HG02852 (cell line): ENCODE results near the gene JDP2.

Experiments used
- ATAC-seq: cut with Tn5 transposase; IDR thresholded peaks from one replicate; pipeline ENCODE4 v1.9.1; 2021; ENCODE audit warnings: mild to moderate bottlenecking, moderate library complexity; ENCODE audit not compliant: unreplicated experiment

Gene JDP2

DNA sequence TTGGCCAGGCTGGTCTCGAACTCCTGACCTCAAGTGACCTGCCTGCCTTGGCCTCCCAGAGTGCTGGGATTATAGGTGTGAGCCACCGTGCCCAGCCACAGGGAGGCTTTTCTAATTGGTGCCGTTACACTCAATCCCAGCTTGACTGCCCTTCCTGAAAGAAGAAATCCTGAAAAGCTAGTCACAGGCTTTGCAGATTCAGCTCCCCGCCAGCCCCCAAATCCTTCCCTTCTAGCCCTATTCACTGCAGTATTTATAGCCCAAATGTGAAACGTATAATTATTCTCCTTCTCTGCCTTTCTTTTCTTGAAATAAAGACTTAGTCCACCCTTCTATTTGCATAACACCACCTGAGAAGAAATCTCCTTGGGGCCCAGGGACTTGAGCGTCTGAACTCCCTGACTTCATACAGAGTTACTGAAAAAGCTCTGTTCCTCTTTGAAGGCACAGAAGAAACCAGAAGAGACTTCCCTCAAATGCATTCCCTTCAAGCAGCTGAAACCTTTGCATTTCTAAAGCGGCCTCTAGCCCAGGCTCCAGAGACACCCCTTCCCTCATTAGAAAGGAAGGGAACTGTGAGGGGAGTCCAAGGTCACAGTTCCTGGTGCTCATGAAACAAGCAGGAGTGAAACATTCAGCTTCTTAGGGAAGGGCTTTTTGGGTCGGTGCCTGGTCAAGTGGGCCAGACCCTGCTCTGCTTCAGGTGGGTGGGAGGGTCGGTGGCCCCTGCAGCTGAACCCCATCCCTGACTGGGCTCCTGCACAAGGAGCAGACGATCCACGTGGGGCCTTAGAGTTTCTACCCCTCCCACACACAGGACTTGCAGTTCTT, 52.2 kb downstream of the JDP2 start:
- ATAC-seq: peak; percentile 76

DNA sequence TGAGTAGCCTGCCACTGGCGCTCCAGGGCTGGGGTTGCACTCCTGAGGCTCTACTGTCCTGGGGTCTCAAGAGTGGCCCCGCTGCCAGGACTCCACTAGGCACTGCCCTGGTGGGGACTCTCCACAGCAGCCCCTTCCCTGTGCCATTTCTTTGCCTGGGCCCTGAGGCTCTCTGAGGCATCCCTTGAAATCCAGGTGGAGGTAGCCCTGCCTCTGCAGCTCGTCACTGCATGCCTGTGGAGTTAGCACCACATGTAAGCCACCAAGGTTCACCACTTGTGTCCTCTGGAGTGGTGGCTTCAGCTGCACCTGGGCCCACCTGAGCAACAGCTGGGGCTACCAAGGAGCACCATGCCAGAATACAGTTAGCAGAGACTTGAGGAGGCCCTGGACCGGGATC, 54.5 kb downstream of the JDP2 start:
- no peak for ATAC-seq

DNA sequence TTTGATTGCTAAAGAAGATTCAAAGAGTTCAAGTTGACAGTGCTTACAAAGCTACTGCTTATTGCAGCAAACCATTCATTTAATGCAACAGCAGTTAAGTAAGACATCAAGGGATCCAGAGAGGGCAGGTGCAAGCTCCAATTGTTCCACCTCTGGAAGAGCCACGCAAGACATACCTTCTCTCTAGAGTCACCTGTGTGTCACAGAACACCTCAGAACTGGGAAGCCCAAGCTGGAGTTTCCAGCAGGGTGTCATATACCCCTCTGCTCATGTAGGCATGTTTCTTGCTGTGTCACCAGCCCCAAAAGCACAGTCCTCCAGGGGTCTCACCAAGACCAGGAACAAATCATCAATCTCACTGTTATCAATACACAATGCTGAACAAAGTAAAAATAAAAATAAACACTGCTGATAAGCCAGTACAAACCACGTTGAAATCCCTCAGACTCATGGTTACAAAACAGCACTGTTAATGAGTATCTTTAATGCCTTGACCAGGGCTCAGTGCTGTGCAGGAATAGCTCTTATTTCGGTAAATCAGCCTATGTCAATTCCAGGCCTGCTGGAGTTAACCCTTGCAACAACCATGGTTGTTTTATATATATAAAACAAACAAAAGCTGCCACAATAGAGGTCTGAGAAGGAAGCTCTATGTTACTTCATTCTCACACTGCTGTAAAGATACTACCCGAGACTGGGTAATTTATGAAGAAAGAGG, 57.0 kb downstream of the JDP2 start:
- ATAC-seq: no peak

- ATAC-seq: no peak
Measured at GRCh38 chr14:75486318-75486717, 58.5 kb downstream of the JDP2 start.

- ATAC-seq: peak; percentile 66
Measured at GRCh38 chr14:75487155-75487671, 59.4 kb downstream of the JDP2 start.

DNA sequence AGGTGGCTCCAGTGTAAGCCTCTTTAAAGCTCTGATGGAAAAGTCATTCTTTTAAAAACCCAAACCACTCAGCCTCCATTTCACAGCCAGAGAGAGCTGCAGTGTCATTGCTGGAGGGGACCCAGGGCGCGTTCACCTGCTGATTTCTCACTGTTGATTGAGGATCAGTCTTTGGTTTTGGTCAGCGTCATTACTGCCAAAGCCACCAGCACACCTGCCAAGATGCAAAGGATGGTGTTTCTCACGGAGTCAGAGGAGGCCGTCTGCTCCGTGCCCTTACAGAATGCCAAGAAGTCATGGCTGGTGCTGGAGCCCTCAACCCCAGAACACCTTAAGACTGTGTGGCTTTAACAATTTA, 61.6 kb downstream of the JDP2 start:
- no peak for ATAC-seq

DNA sequence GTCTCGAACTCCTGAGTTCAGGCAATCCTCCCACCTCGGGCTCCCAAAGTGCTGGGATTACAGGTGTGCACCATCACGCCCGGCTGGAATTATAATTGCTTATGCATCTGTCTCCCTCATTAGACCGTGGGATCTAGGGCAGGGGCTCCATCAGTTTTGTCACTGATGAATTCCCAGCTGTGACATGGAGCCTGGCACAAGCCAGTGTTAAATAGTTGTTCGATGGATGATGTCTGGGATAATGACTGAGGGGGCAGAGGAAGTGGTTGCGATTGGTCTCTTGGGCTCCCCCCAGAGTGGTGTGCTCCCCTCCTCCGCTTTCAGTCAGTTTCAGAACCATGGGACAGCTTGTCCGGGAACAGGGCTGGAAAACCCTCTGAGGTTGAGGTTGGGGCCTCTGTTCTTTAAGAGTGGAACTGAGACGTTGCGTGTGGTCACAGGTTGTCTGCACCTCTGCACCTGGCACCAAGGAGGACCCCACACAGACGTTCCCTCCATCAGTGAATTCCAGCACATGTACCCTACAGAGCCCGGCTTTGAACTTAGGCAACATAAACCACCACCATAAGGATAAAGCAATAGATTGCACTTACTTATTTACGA, 63.7 kb downstream of the JDP2 start:
- ATAC-seq: no peak

DNA sequence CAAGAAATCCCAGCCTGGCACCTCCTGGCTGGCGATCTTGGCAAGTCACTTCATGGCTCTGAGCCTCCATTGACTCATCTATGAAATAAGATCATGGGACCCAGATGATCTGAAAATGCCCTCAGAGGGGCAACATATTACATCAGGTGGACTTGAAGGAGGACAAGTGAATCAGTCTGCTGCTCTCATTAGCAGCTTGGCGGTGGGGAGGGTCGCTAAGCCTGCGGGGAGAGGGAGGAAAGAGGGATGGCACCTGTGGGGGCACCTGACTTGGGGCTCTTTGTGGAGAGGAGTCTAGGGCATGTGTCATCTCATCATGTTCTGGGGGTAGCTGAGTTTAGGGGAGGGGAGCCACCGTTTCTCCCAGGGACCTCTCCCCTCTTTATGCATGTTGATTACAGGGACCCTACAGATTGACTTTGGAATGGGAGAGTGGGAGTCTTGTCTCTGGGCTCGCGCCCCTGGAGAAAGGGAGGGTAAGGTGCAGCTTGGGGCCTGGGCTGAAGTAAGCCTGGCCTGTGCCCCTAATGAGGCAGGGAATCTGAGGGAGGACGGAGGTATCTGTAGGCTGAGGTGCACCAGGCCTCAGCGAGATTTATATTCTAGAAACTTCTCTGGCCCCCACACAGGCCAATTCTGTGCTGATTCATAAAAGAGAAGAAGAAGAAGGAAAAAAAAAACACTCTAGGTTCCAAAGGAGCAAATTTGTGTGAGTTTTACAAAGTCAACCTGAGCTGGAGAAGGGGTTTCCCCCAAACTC, 65.2 kb downstream of the JDP2 start:
- ATAC-seq: no peak

DNA sequence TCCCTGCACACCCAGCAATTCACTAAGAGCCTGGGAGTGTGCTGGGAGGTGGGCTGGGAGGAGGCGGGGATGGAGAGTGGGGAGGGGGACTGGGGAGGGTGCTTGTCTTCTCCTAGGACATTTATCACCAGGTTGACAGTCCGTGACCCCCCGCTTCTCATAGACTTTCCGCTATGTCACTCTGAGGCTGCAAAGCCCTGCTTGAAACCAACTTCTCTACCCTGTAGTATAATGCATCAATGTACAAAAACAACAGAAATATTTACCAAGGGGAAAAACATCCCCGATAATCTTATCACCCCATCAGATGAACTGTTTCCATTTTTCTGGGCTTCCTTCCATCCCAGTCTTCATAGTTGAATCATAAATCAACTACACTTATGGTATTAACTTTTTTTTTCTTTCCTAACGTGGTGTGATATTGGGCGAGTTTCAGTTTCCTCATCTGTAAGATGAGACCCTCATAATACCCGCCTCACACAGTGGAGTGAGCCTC, 65.8 kb downstream of the JDP2 start:
- no peak for ATAC-seq

DNA sequence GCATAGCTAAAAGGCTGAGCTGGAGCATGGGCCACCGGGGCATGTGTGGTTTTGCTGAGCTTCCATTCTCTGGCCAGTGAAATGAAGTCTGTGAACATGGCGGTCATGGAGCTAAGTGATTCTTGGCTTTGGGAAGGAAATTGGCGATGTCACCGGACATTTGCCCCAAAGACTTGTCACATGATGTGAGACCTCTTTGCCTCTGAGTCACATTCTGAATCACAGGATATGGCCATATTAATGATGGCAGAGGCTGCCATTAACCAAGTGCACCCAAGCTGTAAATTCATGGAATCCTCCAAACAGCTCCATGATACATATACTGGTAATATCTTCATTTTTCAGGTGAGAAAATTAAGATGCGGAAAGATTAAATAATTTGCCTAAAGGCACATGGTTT, 67.1 kb downstream of the JDP2 start:
- no peak for ATAC-seq

DNA sequence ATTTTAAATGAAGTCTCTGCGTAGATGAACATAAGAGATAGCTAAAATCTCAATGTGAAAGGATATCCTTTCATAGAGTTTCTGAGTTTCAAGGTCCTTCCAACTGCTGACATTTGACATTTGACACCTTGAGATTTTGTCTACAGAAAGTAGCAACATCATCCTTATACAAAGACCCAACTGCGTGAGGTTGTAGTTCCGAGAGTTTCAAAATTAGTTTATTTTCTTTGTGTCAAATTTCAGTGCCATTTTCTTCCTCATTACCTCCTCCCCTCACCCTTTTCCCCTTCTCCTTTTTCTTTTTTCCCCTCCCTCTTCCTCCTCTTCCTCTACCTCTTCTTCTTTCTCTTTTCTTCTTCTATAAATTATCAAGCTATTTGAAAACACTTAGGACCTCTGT, 67.6 kb downstream of the JDP2 start:
- ATAC-seq: no peak

DNA sequence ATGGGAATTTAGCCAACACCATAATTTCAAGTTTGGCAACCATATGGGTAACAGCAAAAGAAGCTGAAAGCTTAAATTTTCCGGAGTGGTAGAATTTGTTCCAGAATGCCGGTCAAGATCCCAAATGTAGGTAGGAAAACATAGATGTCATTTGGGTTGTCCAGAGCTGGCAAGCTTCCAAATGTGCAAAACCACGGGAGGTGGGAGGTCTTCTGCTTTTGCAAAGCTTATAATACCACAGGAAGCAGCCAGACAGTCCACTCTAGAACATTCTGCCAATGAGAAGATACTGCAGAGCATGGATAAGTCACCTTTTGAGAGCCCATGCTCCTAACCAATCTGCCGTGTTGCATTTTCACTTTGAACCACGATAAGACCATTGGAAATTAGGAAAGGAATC, 68.1 kb downstream of the JDP2 start:
- no peak for ATAC-seq

DNA sequence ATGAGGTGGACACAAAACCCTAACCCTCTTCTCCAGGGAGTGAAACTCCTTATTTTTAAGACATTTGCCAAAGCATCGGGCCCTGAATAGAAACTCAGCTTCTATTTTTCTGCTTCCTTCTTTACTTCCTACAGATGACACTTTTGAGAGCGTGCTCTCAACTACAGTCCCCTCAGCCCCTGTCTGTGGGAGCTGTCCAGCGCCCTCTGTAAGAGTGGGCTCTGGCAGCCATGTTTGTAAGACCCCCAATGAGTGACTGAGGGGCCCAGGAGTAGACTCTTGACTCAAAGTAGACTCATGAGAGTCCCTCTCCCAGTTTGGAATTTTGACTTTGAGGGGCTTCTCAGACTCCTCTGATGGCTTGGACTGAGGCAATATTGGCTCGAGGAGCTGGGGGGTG, 68.9 kb downstream of the JDP2 start:
- no peak for ATAC-seq

- ATAC-seq: peak; percentile 59
Measured at GRCh38 chr14:75497191-75497590, 69.4 kb downstream of the JDP2 start.

DNA sequence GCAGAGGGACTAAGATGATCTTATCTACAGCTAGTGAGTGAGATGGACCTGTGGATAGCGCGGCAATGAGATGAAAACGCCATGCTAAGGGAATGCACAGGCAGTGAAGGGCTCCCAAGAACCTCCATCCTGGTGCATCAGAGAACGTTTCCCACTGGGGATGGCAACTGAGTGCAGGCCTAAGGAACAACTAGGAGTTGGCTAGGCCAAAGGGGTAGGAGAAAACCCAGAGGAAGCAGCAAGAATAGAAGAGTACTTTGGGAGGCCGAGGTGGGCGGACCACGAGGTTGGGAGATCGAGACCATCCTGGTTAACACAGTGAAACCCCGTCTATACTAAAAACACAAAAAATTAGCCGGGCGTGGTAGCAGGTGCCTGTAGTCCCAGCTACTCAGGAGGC, 69.9 kb downstream of the JDP2 start:
- ATAC-seq: peak; percentile 10

DNA sequence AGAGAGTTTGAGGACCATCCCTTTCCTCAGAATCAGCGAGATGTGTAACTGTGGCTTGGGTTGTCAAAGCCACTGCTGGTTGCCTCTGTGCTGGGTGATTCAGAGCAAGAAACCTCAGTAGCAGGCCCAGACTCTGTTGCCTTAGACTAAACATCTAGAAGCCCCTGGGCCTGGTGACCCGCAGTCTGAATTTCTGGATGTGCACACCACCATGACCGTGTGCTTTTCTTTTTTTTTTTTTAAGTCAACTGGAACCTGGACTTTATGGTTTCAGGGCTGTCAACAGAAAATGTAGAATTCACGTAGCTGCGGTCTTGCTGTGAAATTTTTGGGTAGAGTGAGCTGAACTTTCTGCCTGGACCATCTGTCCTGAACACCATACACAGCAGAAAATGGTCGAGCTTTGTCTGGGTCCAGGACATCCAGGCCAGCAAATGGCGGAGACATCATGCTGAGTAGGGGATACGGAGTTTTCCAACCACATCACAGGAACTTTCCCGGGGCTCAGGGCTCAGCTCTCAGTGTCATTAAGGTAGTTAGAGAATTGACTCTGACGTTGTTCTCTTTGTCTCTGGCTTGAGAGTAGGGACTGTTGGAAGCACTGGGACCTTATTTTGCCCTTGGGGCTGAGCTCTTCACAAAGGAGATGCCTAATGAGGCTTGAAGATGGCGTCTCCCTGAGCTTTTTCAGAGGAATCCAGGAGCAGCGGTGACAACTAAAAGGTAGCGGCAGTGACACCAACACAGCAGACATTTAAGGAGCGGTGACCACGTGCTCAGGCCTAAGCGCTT, 71.5 kb downstream of the JDP2 start:
- peak; percentile 62 for ATAC-seq

- no peak for ATAC-seq
Measured at GRCh38 chr14:75501080-75501479, 73.3 kb downstream of the JDP2 start.

- no peak for ATAC-seq
Measured at GRCh38 chr14:75504411-75504810, 76.6 kb downstream of the JDP2 start.

DNA sequence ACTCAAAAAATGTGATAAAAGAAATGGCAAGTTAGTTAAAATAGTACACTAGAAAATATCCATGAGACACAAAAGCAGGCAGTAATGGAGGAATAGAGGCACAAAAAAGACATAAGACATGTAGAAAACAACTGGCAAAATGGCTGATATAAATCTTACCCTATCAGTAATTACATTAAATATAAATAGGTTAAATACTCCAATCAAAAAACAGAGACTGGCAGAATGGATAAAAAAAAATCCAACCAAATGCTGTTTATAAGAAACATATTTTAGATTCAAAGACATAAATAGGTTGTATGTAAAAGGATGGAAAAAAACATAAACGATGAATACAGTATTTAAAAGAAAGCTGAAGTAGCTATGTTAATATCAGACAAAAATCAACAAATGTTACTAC, 79.1 kb downstream of the JDP2 start:
- ATAC-seq: no peak

DNA sequence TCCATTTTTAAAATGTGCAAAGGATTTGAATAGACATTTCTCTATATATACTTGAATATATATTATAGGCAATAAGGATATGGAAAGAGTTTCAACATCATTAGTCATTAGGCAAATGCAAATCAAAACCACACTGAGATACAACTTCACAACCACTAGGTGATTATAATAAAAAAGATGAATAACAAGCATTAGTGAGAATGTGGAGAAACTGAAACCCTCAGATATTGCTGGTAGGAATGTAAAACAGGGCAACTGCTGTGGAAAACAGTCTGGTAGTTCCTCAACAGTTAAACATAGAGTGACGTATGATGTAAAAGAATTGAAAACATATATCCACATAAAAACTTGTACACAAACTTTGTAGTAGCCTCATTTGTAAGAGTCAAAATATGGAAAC, 82.7 kb downstream of the JDP2 start:
- no peak for ATAC-seq
